GM19467 (cell line): Measurements from ENCODE around the gene COL25A1.

Source experiments
- ATAC-seq: cut with Tn5 transposase; IDR thresholded peaks from one replicate; pipeline ENCODE4 v1.9.1; 2021; ENCODE audit warnings: mild to moderate bottlenecking, moderate library complexity; ENCODE audit not compliant: unreplicated experiment

Gene COL25A1

GRCh38 chr4:108783665-108784463 is 518.6 kb downstream of the COL25A1 start:
- ATAC-seq, result no peak

GRCh38 chr4:108779958-108780357 is 522.5 kb downstream of the COL25A1 start:
- ATAC-seq, result no peak

- ATAC-seq, result no peak
These were observed 525.1 kb downstream of the COL25A1 start for GRCh38 chr4:108777388-108777787.

- no peak for ATAC-seq
These were observed 526.5 kb downstream of the COL25A1 start for GRCh38 chr4:108775921-108776320.

GRCh38 chr4:108774809-108775530 is 527.5 kb downstream of the COL25A1 start:
- no peak for ATAC-seq

GRCh38 chr4:108772402-108772801 is 530.1 kb downstream of the COL25A1 start:
- ATAC-seq, result no peak

- ATAC-seq, result no peak
These were observed 536.4 kb downstream of the COL25A1 start for GRCh38 chr4:108766058-108766457.

- ATAC-seq, result no peak
These were observed 538.5 kb downstream of the COL25A1 start for GRCh38 chr4:108763986-108764385.

GRCh38 chr4:108763226-108763593 is 539.2 kb downstream of the COL25A1 start:
- no peak for ATAC-seq

- ATAC-seq, result no peak
These were observed 539.8 kb downstream of the COL25A1 start, which contains the start of gene ETNPPL for GRCh38 chr4:108762559-108763225. TSS of gene ETNPPL (minus strand) at chr4:108763053. CDS start at chr4:108762898, 155 bp downstream.
